ENCODE measurements around the gene HUS1. TPM values are rescaled to one million over a fixed set of nuclear protein-coding genes. Genes with fewer than 3 reads are reported as not detected.
"Not testable (repeated sequence)": the region's sequence is repeated elsewhere in the genome, so short reads cannot be mapped to it uniquely, and the experiment has no call there.

HUS1 gene
- total RNA-seq, 1 donor from 2014 or later = 35.6 TPM

DNA sequence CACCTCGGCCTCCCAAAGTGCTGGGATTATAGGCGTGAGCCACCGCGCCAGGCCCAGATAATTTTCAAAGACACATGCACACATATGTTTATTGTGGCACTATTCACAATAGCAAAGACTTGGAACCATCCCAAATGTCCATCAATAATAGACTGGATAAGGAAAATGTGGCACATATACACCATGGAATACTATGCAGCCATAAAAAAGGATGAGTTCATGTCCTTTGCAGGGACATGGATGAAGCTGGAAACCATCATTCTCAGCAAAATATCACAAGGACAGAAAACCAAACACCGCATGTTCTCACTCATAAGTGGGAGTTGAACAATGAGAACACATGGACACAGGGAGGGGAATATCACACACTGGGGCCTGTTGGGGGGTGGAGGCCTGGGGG, 1.2 kb upstream of the HUS1 start:
- DNase-seq (ENCODE audit: extremely low read depth, low read depth, low spot score) = not testable (repeated sequence)

DNA sequence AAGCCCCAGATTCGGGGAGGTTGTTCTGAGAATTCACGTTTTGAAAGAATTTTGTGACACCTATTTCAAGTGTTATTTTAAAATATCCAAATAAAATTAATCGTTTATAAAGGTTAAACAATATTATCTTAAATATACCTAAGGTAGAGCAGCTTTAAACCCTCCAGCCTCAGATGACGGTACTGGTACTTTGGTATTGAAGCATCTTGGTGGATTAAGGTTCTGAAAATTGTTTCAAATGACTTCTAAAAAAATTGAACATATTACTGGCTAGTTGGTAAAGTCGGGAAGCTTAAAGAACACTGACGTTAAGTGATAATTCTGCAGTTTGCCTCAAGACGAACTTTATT, 392 bp upstream of the HUS1 start:
- DNase-seq (ENCODE audit: extremely low read depth, low read depth, low spot score) = no peak

DNA sequence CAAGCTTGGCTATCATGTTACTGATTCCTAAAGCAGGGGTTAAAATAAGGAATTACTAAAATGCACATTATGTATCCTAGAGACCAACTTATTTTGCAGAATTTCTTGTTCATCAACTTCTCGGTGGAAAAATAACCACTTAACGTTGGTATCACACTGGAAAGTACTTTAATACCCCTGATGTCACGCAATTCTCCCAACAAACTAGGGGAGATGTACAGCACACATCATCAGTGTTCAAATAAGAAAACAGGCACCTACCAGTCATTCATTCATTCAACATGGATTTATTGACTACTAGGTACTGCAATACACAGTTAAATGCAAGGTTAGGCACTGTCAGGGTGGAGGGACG, 648 bp downstream of the HUS1 start:
- no peak for DNase-seq (ENCODE audit: extremely low read depth, low read depth, low spot score)

DNA sequence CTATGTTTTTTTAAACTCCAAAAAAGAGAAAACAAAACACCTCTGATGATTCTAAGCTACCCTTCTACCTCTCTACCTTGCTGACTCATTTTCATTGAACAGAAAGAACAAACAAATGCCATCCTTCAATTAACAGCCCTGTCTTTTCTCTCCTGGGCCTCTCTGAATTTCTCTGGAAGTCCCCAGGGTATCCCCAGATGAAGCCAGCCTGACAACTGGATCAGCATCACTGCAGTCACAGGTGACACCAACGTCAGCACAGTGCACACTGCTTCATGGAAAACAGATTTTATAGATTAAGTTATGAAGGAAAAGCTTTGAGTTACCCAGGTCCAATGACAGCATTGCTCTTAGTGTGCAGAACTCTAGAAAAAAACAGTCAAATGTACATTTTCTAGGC, 5.7 kb downstream of the HUS1 start:
- no peak for DNase-seq (ENCODE audit: extremely low read depth, low read depth, low spot score)

DNA sequence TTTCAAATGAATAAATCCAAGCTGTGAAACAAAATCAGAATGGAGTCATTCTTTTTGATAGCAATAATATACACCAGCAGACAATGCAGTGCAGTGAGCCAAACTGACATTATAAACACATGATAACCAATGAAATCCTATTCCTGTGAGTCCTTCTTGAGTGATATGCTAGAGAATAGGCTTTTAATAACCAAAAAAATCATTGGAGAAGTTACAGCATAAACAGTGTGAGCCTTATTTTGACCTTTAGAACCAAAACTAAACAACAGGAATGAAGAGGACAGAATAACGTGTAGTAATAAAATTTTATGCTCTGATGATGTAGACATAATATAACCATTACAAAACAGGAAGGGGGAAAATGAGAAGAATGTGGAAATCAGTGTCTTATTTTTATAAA, 8.7 kb downstream of the HUS1 start:
- no peak for DNase-seq (ENCODE audit: extremely low read depth, low read depth, low spot score)

DNA sequence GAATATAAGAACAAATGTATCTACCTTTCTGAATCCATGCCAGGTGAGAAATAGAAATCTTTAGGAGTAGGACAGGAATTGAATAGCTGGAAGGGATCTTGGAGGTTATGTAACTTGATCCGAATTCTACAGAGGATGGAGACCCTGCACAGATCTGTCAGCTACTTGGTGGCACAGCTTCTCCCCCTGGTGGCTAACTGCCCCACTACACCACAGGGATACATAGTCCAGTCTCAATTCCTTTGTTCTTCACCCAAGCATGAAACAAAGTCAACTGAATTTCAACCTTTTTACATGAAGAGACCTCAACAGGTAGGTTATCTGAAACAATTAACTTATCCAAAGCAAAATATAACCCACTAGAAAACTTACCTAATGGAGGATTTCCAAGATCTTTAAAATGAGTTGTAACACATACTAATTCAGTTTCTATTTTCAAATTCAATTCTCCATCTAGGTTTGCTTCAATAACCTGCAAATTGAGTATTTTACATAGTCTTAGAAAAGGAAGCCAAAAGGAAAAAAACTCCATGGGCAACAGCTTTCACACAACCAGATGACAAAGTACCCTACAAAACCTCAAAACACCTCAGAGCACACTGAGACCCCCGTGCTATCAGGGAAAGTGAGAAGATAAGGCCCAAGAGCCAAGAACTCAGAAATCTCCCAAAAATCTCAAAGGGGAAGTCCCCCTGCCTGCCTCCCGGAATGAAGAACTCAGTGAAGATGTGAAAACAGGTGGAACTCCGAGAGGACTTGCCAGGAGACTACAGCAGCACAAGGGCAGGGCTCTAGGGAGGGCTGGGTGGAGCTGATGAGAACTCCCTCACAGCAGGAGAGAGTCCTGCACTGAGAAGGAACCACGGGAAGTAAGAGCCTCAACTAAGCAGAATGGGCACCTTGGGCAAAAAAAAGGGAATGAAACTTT, 10.3 kb downstream of the HUS1 start:
- DNase-seq (ENCODE audit: extremely low read depth, low read depth, low spot score) = no peak

DNA sequence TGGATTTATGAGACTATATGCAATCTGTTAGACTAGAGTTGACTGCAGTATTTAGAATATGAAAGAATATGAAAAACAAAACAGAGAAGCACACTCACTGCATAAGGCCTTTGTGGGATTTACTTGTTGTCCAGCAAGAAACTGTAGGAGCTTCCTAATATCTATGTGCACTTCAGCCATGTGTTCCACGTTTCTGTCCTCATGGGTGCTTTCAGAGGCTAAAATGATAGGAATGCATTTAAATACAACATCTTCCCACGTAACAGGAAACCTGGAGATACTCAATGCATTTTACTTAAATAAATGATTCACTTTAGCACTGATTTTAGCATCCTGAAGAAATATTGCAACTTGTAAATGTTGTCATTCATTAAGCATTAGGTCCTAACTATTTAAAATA, 11.7 kb downstream of the HUS1 start:
- DNase-seq (ENCODE audit: extremely low read depth, low read depth, low spot score) = no peak

DNA sequence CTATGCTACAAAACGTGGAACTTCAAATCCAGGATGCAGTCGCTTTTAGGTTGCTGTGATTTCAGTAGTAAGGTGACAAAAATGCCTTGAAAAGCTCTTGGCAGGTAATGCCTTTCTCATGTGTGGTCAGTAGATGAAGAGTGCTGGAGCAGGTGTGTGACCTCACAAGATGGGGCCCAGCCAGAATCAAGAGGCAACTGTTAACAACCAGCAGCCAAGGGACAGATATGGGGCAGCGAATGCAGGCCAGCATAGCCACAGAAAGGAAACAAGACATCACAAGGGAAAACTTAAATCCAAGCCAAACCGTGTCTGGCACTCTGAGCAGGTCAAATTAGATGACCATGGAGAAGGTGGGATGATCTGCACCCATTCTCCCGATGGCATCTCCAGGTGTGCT, 12.3 kb downstream of the HUS1 start:
- DNase-seq (ENCODE audit: extremely low read depth, low read depth, low spot score) = no peak

DNA sequence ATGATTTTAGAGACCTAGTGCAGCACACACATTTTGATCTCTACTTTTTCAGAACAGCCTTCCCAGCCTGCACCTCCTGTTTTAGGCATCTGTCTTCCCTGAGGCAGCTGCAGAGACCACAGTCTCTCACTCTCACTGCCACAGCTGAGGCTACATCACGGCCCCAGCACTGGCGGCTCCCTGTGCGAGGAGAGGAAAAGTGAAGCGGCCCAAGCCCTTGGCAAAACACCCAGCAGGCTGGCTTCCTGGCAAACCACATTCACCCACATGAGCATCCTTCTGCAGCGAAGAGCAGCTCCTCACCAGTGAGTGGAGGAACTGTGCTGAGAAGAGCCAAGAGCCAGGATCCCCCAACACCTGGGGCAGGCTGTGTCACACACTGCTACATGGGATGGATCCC, 14.0 kb downstream of the HUS1 start:
- no peak for DNase-seq (ENCODE audit: extremely low read depth, low read depth, low spot score)

DNA sequence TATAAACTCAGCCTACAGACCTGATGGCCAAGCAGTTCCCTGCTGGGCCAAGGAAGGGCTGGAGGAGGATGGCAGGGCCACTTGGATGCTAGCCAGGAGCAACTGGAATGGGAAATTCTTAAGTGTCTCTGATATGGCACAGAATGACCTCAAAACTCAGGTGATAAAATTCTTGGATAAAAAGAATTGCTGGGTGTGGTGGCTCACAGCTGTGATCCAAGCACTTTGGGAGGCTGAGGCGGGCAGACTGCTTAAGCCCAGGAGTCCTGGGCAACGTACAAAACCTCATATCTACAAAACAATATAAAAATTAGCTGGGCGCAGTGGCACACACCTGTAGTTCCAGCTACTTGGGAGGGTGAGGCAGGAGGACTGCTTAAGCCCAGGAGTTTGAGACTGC, 17.2 kb downstream of the HUS1 start:
- DNase-seq (ENCODE audit: extremely low read depth, low read depth, low spot score) = no peak

DNA sequence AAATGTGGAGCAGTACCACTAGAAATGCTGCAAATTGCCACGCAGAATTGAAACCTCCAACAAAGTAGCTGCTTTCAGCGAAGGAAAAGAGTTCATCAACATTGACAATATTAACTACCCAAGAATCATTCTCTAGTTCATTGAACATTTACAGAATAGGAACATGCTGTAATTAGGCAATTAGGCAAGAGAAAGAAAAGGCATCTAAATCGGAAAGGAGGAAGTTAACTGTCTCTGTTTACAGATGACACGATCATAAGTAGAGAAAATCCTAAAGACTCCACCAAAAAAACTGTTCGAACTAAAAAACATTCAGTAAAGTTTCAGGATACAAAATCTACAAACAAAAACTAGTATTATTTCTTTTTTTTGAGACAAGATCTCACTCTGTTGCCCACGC, 22.3 kb downstream of the HUS1 start:
- DNase-seq (ENCODE audit: extremely low read depth, low read depth, low spot score) = no peak

DNA sequence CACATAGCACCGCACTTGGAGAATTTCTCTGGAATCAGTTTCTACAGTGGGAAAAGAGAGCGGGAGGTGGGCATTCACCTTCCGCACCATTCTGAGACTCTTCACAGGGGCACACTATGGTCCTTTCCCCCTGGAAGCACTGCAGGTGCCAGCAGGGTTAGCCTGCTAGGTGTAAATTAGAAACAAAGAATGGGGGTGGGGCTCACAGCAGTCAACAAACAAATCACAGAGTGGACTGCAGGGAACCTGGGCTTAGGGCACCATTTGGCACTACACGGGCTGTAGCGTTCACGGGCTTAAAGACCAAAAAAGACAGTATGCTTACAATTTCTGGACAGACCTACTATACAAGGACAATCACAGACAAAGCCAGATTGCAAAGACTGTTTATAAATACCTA, 23.2 kb downstream of the HUS1 start:
- no peak for DNase-seq (ENCODE audit: extremely low read depth, low read depth, low spot score)

DNA sequence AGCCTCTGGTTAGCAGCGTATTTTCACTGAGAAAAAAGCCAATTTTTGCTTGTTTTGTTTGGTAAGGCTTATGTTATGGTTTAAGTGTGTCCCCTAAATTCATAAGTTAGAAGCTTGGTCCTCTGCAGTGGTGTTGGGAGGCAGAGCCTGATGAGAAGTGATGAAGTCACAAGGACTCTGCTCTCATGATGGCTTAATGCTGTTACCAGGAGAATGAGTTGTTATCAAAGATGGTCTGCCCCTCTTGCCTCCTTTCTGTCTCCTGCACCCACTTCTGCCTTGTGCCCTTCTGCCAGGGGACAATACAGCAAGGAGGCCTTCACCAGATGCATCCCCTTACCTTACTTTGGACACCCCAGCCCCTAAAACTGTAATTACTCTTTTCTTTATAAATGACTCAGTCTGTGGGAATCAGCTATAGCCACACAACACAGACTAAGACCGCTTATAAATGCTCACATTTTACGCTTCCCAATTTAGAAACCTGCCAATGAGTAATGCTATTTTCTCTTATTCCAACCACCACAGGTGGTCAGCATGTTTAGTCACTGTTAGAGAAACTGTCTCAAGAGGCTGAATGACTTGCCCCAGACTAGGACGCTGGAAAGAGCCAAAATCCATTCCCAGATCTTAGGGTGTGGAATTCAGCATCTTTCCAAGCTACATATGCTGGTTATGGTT, 25.0 kb downstream of the HUS1 start:
- DNase-seq (ENCODE audit: extremely low read depth, low read depth, low spot score) = no peak

DNA sequence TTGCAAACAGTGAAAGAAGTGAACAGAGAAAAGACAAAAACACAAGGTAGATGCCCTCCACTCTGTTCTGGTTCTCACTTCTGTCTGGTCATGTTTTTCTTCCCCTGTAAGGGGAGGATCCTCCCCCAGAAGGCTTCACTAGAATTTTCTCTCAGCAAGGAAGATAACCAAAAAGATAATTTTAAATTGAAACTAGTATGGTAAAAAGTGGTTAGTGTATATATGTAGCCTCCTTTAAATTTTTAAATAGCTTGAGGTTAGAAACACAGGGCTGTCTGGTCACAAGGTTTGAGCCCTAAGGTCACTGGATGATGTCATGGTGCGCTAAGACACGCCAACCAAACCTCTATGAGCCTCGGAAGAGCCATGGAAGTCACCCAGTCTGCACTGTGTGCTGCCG, 25.6 kb downstream of the HUS1 start:
- DNase-seq (ENCODE audit: extremely low read depth, low read depth, low spot score) = no peak

DNA sequence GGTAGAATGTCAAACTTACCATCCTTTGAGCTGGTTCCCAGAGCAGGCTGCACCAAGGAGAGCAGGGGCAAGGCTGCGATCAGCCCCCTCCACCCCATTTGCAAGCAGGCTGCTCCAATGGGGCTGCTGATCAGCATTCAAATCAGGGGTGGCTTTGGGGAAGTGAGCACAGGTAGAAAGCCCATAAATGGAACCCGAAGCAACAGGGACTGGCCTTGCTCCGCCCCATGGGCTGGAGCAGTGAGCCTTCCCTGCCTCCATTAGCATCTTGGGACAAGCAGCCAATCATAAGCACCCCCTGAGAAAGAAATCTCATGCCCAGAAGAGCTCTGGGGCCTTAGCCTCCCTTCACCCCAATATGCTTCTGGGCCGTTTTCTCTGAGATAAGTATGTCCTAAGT, 27.2 kb downstream of the HUS1 start:
- no peak for DNase-seq (ENCODE audit: extremely low read depth, low read depth, low spot score)

DNA sequence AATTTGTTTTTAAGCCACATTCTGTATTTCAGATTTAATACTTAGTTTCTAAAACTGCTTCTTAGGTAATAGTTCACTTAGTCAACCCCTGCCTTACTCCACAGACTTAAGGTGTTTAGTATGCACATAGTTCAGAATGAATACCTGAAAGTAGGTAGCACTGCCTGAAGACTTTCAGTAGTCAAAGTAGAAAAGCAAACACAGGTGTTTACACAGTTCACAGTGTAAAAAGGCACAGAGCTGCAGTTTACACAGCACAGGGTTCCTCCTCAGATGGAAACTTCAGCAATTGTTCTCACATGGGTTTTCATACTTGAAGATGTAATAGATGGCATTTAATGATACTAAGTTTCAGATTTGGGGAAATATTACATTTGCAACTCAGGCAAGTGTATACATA, 28.0 kb downstream of the HUS1 start:
- no peak for DNase-seq (ENCODE audit: extremely low read depth, low read depth, low spot score)

DNA sequence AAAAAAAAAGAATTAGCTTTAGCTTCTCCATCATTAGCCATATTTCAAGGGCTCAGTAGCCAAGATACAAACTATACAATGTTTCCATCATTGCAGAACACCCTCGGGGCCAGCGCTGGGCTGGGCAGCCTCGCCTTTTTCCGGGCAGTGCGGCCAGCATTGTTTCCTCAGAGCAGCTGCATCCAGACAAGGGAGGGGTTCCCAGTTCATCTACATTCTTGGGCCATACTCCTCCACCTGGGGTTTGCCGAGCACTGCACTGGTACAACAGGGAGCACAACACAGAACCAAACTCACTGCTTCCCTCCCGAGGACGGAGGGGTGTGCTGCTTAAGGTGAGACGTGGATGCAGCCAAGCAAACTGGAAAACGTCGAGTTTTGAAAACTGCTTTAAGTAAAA, 28.7 kb downstream of the HUS1 start:
- no peak for DNase-seq (ENCODE audit: extremely low read depth, low read depth, low spot score)

DNA sequence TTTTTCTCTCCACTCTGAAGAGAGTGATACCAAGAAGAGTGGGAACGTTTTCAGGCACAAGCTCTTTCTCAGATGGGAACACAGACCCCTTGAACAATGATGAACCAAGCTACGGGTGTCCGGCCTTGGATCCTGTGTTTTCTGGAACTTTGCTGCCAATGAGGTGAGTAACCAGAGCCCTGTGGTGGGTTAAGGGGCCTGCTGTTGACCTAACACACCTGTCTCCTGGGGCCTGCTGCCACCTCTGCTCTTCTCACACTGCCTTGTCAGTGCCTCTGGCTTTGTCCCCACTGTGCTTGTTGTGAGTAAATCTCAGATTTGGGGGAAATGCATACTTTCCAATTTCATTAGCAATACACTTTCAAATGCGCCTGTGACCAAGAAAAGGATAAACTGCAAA, 29.7 kb downstream of the HUS1 start:
- no peak for DNase-seq (ENCODE audit: extremely low read depth, low read depth, low spot score)

DNA sequence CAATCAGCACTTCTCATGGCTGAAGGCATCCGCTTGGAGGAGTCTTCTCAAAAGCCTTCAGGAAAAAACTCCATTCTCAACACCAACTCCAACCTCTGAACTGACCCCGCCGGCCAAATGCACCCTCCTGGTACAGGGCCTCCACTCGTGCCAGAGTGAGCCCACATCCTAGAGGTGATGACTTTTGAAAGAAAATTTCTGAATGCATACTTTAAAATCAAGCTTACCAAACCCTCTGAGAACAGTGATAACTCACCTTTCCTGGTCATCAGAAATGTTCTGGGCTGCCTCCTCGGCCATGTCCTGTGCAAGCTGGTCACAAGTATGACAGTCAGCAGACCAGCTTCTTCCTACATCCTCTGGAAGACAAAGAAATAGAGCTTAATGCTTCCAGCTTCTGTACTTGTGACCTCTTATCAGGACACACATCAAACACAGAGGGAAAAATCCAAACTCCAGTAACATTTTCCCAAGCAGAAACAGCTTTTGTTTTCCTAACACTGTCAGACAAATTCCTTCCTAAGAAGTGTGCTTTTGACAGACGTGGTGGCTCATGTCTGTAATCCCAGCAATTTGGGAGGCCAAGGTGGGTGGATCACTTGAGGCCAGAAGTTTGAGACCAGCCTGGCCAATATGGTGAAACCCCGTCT, 31.1 kb downstream of the HUS1 start, which contains the start of gene PKD1L1:
TSS of gene PKD1L1 (minus strand) at position 326 of the 650 bp plus-strand sequence. CDS start at position 300, 26 bp downstream.
- no peak for DNase-seq (ENCODE audit: extremely low read depth, low read depth, low spot score)

DNA sequence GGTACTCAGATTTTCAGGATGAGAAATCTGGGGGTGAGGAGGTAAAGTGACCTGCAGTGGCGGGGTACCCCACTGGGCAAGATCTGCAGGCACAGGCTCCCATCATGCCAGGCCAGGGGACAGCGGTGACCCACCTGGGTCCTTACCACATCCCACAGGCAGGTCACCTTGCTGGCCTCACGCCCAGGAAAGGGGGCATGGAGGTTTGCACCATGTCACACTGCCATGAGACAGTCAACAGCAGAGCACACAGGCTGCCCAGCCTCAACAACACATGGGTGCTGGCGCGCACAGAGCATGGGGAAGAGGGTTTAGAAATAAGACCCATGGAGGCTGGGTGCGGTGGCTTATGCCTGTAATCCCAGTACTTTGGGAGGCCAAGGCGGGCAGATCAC, 32.1 kb downstream of the HUS1 start:
- no peak for DNase-seq (ENCODE audit: extremely low read depth, low read depth, low spot score)

DNA sequence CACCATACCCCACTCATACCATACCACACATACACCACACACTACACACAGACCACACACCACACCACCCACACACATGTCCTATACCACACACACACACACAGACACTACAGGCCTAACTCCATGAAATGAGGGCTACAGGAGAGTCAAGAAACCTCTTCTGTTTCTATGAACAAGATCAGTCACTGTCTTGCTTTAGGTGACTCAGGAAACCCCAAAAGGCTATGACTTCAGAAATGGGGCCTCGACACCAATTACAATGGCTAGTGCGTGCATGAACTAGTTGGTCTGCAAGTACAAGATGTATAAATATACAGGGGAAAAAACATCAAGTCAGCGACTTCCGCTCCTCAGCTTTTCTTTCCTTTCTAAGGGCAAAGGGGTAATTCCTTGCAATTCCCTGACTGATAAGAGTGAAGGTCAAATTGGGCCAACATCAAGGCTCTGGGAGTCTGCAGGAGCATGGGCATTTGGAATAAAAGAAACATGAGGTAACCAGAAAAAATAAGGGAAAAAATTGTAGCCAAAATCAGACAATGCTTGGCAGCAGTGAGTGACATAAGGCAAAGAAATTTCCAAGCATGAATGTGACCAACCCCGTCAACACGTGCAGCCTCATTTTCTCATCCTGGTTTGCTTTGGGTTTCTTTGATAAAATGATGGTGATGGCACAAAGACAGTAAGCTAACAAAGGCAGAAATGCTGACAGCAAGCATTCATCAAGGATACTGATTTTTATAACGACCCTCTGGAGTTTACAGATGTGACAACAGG, 32.6 kb downstream of the HUS1 start:
- peak; percentile 95 for DNase-seq (ENCODE audit: extremely low read depth, low read depth, low spot score)

All from glomerular endothelial cell (primary cell).